Neural cell (in vitro differentiated cells): Measurements from ENCODE around the gene FBXW2.

ENCODE experiments used
- EP300 ChIP-seq: fragments of 450-650 bp; conservative IDR thresholded peaks from 2 replicates; pipeline ENCODE4 v1.6.1; 2014; ENCODE audit warnings: antibody characterized with exemption, mild to moderate bottlenecking, moderate library complexity; ENCODE audit not compliant: poor library complexity, severe bottlenecking
- EZH2 ChIP-seq: fragments of 200-600, 300-800 bp; shearing (Covaris generic), sonication (generic); IDR thresholded peaks from 2 replicates; pipeline ENCODE4 v1.6.1; 2014; ENCODE audit warnings: antibody characterized with exemption, low read length, borderline replicate concordance, mild to moderate bottlenecking; ENCODE audit not compliant: insufficient read depth, poor library complexity, severe bottlenecking
- MXI1 ChIP-seq: fragments of 450-650 bp; conservative IDR thresholded peaks from 2 replicates; pipeline ENCODE4 v1.6.1; 2014; ENCODE audit warnings: antibody characterized with exemption, mild to moderate bottlenecking; ENCODE audit not compliant: poor library complexity, severe bottlenecking
- POLR2AphosphoS5 ChIP-seq: IDR thresholded peaks from 2 replicates; pipeline ENCODE4 v1.6.1; 2012
- RAD21 ChIP-seq: fragments of 450-650 bp; conservative IDR thresholded peaks from 2 replicates; pipeline ENCODE4 v1.6.1; 2014; ENCODE audit warnings: antibody characterized with exemption, mild to moderate bottlenecking, moderate library complexity
- REST ChIP-seq: IDR thresholded peaks from 2 replicates; pipeline ENCODE4 v1.6.1; 2012; ENCODE audit warnings: borderline replicate concordance
- SMC3 ChIP-seq: fragments of 450-650 bp; conservative IDR thresholded peaks from 2 replicates; pipeline ENCODE4 v1.6.1; 2014; ENCODE audit warnings: antibody characterized with exemption, mild to moderate bottlenecking, moderate library complexity; ENCODE audit not compliant: poor library complexity
- TAF1 ChIP-seq: IDR thresholded peaks from 2 replicates; pipeline ENCODE4 v1.6.1; 2012; ENCODE audit warnings: low read depth
- TF ChIP-seq, protein P1 (sequence below): fragments of 450-650 bp; IDR thresholded peaks from 2 replicates; pipeline ENCODE4 v1.5.1; 2014; ENCODE audit warnings: antibody characterized with exemption, mild to moderate bottlenecking, moderate library complexity; ENCODE audit not compliant: poor library complexity, severe bottlenecking

GRCh38 chr9:120756531-120756930 is 36.7 kb downstream of the FBXW2 start:
- TF ChIP-seq, protein P1, sequence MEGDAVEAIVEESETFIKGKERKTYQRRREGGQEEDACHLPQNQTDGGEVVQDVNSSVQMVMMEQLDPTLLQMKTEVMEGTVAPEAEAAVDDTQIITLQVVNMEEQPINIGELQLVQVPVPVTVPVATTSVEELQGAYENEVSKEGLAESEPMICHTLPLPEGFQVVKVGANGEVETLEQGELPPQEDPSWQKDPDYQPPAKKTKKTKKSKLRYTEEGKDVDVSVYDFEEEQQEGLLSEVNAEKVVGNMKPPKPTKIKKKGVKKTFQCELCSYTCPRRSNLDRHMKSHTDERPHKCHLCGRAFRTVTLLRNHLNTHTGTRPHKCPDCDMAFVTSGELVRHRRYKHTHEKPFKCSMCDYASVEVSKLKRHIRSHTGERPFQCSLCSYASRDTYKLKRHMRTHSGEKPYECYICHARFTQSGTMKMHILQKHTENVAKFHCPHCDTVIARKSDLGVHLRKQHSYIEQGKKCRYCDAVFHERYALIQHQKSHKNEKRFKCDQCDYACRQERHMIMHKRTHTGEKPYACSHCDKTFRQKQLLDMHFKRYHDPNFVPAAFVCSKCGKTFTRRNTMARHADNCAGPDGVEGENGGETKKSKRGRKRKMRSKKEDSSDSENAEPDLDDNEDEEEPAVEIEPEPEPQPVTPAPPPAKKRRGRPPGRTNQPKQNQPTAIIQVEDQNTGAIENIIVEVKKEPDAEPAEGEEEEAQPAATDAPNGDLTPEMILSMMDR: no peak
- TF ChIP-seq RAD21 (no peak), REST (no peak), TAF1 (no peak), EP300 (no peak), EZH2 (no peak), MXI1 (no peak), POLR2AphosphoS5 (no peak), SMC3 (no peak)
